Adipocyte (in vitro differentiated cells): Measurements from ENCODE around the gene WDR20.
"Not testable (repeated sequence)": the region's sequence is repeated elsewhere in the genome, so short reads cannot be mapped to it uniquely, and the experiment has no call there.

Experiments
- DNase-seq: peaks from one replicate; pipeline ENCODE4 v3.0.0-alpha.2; 2015; ENCODE audit warnings: low read depth
- H3K27me3 ChIP-seq: replicated peaks from 2 replicates; pipeline ENCODE4 v1.7.0; 2013; ENCODE audit warnings: mild to moderate bottlenecking, low read length, moderate library complexity; ENCODE audit not compliant: control insufficient read depth, insufficient read depth
- H3K36me3 ChIP-seq: 2 replicates; pipeline ENCODE4 v1.7.0; 2013; ENCODE audit warnings: low read length, mild to moderate bottlenecking, moderate library complexity; ENCODE audit not compliant: control insufficient read depth, insufficient read depth, severe bottlenecking
- H3K4me1 ChIP-seq: 2 replicates; pipeline ENCODE4 v1.7.0; 2013; ENCODE audit warnings: mild to moderate bottlenecking, low read length, moderate library complexity; ENCODE audit not compliant: control insufficient read depth, insufficient read depth
- H3K4me3 ChIP-seq: 2 replicates; pipeline ENCODE4 v1.7.0; 2013; ENCODE audit warnings: mild to moderate bottlenecking, low read length, moderate library complexity
- H3K9ac ChIP-seq: 2 replicates; pipeline ENCODE4 v1.7.0; 2013; ENCODE audit warnings: mild to moderate bottlenecking, low read length, moderate library complexity
- H3K9me3 ChIP-seq: 2 replicates; pipeline ENCODE4 v1.7.0; 2013; ENCODE audit warnings: mild to moderate bottlenecking, low read length, moderate library complexity; ENCODE audit not compliant: control insufficient read depth

WDR20 gene

DNA sequence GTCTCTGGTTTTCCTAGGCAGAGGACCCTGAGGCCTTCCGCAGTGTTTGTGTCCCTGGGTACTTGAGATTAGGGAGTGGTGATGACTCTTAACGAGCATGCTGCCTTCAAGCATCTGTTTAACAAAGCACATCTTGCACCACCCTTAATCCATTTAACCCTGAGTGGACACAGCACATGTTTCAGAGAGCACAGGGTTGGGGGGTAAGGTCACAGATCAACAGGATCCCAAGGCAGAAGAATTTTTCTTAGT lies 32.2 kb downstream of the WDR20 start:
- not testable (repeated sequence) for H3K27me3 ChIP-seq, H3K4me3 ChIP-seq, H3K36me3 ChIP-seq, H3K9me3 ChIP-seq, H3K9ac ChIP-seq, DNase-seq
- H3K4me1 ChIP-seq: peaks cover 10% of the 10 kb centered on the region

DNA sequence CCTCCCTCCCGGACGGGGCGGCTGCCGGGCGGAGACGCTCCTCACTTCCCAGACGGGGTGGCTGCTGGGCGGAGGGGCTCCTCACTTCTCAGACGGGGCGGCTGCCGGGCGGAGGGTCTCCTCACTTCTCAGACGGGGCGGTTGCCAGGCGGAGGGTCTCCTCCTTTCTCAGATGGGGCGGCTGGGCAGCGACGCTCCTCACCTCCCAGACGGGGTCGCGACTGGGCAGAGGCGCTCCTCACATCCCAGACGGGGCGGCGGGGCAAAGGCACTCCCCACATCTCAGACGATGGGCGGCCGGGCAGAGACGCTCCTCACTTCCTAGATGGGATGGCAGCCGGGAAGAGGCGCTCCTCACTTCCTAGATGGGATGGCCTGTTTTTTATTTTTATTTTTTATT lies 33.0 kb downstream of the WDR20 start:
- not testable (repeated sequence) for H3K27me3 ChIP-seq, H3K36me3 ChIP-seq, H3K9me3 ChIP-seq, DNase-seq, H3K4me3 ChIP-seq, H3K9ac ChIP-seq
- H3K4me1 ChIP-seq: peaks cover 18% of the 10 kb centered on the region

GRCh38 chr14:102177161-102177560 lies 37.5 kb downstream of the WDR20 start:
- Histone ChIP-seq H3K9ac (peak overlapping the region; percentile 50), H3K27me3 (no peaks in the 10 kb centered on the region), H3K36me3 (no peaks in the 10 kb centered on the region), H3K4me3 (no peak overlapping the region), H3K4me1 (peaks cover 23% of the 10 kb centered on the region), H3K9me3 (no peaks in the 10 kb centered on the region)
- no peak for DNase-seq

GRCh38 chr14:102178806-102179205 lies 39.1 kb downstream of the WDR20 start:
- no peak overlapping the region for H3K9ac ChIP-seq
- H3K4me1 ChIP-seq: peaks cover 39% of the 10 kb centered on the region
- no peaks in the 10 kb centered on the region for H3K9me3 ChIP-seq
- no peak for DNase-seq
- H3K27me3 ChIP-seq: no peaks in the 10 kb centered on the region
- H3K36me3 ChIP-seq: no peaks in the 10 kb centered on the region
- H3K4me3 ChIP-seq: no peak overlapping the region

GRCh38 chr14:102180248-102180998 lies 40.7 kb downstream of the WDR20 start:
- H3K36me3 ChIP-seq: no peaks in the 10 kb centered on the region
- no peaks in the 10 kb centered on the region for H3K9me3 ChIP-seq
- peaks cover 39% of the 10 kb centered on the region for H3K4me1 ChIP-seq
- DNase-seq: no peak
- H3K9ac ChIP-seq: no peak overlapping the region
- H3K4me3 ChIP-seq: no peak overlapping the region
- no peaks in the 10 kb centered on the region for H3K27me3 ChIP-seq

DNA sequence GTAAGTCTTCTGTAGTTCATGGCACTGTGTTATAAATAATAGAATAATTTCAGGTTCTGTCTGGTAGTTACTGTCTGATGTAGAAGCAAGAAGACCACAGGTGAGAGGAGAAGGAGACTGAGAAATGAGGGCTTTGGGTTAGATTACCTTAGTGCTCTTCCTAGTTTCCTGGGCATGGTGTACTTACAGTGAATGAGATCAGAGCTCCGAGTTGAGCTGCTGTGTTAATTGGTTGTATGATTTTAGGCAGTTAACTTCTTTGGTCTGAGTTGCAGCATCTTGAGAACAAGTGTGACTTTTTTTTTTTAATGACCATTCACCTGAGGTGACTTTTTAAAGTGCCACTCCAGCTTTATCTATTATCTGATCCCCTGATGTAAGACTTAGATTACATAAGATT lies 41.5 kb downstream of the WDR20 start:
- no peaks in the 10 kb centered on the region for H3K9me3 ChIP-seq
- no peaks in the 10 kb centered on the region for H3K36me3 ChIP-seq
- no peak overlapping the region for H3K4me3 ChIP-seq
- no peaks in the 10 kb centered on the region for H3K27me3 ChIP-seq
- peaks cover 44% of the 10 kb centered on the region for H3K4me1 ChIP-seq
- DNase-seq: no peak
- no peak overlapping the region for H3K9ac ChIP-seq

- H3K9ac ChIP-seq: no peak overlapping the region
- no peaks in the 10 kb centered on the region for H3K27me3 ChIP-seq
- peak; percentile 29 for DNase-seq
- no peak overlapping the region for H3K4me3 ChIP-seq
- no peaks in the 10 kb centered on the region for H3K9me3 ChIP-seq
- peaks cover 48% of the 10 kb centered on the region for H3K4me1 ChIP-seq
- H3K36me3 ChIP-seq: no peaks in the 10 kb centered on the region
Measured at GRCh38 chr14:102182190-102182589, 42.5 kb downstream of the WDR20 start.

- H3K4me3 ChIP-seq: no peak overlapping the region
- DNase-seq: no peak
Measured at GRCh38 chr14:102182936-102183619, 43.4 kb downstream of the WDR20 start.

GRCh38 chr14:102183886-102184285 lies 44.2 kb downstream of the WDR20 start:
- no peaks in the 10 kb centered on the region for H3K36me3 ChIP-seq
- no peaks in the 10 kb centered on the region for H3K9me3 ChIP-seq
- H3K4me1 ChIP-seq: peaks cover 55% of the 10 kb centered on the region
- no peak for DNase-seq
- H3K27me3 ChIP-seq: no peaks in the 10 kb centered on the region
- no peak overlapping the region for H3K9ac ChIP-seq
- no peak overlapping the region for H3K4me3 ChIP-seq

More at GRCh38 chr14:102182936-102183619, 43.4 kb downstream of the WDR20 start:
- no peaks in the 10 kb centered on the region for H3K27me3 ChIP-seq
- no peaks in the 10 kb centered on the region for H3K9me3 ChIP-seq
- H3K36me3 ChIP-seq: no peaks in the 10 kb centered on the region
- peaks cover 49% of the 10 kb centered on the region for H3K4me1 ChIP-seq
- no peak overlapping the region for H3K9ac ChIP-seq

DNA sequence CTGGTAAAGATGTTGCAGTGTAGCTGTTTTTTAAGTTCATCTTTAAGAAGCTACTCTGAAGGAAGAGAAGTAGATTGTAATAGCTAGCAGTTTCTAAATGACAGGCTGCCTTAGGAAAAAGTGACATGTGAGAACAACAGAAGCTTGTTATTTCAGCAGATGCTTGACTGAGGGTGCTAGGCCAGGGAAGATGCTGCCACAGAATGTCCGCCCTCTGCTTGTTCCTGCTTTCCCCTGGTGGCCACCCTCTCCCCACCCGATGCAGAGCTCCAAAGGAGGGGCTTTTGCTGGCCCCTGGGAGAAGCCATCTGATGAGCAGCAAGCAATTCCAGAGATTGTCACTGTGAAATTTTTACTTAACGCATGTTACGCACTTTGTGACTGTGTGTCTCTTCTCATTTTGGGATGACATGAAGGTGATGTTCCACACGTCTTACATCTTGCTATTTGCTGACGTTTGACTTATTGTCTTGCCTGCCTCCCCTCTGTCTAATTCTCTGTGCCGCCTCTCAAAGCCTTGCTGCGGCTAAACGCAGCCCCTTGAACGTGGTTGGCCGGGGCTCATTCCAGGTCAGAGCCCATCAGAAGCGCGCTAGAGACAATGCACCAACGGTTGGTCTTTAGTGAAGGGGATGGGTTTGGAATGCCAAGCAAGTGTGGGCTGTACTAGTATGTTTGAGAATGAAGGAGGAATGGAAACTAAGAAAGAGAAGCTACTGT lies 44.8 kb downstream of the WDR20 start:
- Histone ChIP-seq H3K36me3 (no peaks in the 10 kb centered on the region), H3K27me3 (no peaks in the 10 kb centered on the region), H3K4me3 (no peak overlapping the region), H3K9ac (no peak overlapping the region), H3K4me1 (peaks cover 55% of the 10 kb centered on the region), H3K9me3 (no peaks in the 10 kb centered on the region)
- no peak for DNase-seq

DNA sequence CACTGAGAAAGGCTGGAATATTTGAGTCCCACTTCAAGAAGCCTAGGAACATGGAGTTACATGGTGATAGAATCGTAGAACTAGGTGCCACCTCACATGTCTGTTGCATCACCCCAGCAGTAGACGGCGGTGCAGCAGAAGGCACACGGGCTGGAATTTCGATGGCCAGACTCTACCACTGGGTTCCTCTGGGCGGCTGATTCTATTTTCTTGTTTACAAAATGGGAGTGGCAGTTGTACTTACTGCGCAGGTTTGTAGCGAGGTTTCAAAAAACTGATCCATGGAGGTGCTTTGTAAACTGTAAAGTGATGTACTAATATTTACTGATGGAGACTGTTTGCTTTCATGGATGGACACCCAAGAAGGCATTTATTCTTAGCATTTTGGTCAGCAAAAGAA lies 45.7 kb downstream of the WDR20 start:
- H3K36me3 ChIP-seq: no peaks in the 10 kb centered on the region
- peaks cover 55% of the 10 kb centered on the region for H3K4me1 ChIP-seq
- DNase-seq: no peak
- H3K27me3 ChIP-seq: no peaks in the 10 kb centered on the region
- H3K9ac ChIP-seq: no peak overlapping the region
- no peaks in the 10 kb centered on the region for H3K9me3 ChIP-seq
- no peak overlapping the region for H3K4me3 ChIP-seq
